DMS53 treated with DMSO at 0.1 percent for 48 hours (cell line): ENCODE measurements around the gene ITGAV.

ENCODE experiments used
- DNase-seq: peaks from one replicate; lab custom pipeline; 2025; ENCODE audit not compliant: unreplicated experiment; lab: John Stamatoyannopoulos, UW

Gene ITGAV

GRCh38 chr2:186573531-186573930, 16.3 kb upstream of the ITGAV start:
- DNase-seq: no peak

DNA sequence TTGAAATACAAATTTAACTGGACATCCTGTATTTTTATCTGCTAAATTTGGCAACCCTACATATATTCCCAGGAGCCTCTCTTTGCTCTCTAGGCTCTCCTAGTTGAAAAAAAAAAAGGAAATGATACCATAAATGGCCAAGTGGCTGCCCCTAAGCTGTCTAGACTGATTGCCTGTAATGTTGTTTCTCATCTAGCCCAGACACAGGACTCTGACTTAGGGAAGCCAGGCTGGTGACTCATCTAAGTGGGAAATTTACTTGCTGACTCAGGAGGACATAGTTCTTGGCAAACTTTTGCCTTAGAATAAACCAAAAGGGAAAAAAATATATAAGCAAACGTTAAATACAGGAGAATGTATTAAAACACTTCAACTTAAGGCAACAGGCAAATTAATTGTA, 14.6 kb upstream of the ITGAV start:
- DNase-seq: peak; percentile 74

GRCh38 chr2:186575856-186576255, 14.0 kb upstream of the ITGAV start:
- DNase-seq: no peak

- no peak for DNase-seq
These were observed 13.2 kb upstream of the ITGAV start for GRCh38 chr2:186576614-186577013.

DNA sequence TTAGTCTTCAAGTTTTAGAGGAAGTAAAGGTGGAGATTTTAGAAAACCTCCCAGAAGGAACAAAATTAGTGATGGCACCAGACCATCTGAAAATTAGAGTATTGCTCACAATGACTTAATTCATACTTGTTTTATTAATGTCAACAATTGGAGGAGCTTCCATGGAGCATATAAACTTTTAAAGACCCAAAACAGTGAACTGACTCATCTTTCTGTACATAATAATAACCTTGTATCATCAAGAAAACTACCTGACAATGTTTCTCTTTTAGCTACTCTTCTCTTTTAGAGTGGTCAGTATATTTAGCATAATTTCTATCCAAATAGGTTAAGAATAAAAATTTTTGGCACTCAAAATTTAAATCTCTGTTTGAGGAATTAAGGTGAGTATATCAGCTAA, 7.2 kb upstream of the ITGAV start:
- DNase-seq: no peak

- DNase-seq: no peak
These were observed 5.8 kb upstream of the ITGAV start for GRCh38 chr2:186584053-186584452.

- DNase-seq: no peak
These were observed 1.4 kb upstream of the ITGAV start for GRCh38 chr2:186588421-186588820.

GRCh38 chr2:186588940-186589611, 780 bp upstream of the ITGAV start:
- DNase-seq: no peak

DNA sequence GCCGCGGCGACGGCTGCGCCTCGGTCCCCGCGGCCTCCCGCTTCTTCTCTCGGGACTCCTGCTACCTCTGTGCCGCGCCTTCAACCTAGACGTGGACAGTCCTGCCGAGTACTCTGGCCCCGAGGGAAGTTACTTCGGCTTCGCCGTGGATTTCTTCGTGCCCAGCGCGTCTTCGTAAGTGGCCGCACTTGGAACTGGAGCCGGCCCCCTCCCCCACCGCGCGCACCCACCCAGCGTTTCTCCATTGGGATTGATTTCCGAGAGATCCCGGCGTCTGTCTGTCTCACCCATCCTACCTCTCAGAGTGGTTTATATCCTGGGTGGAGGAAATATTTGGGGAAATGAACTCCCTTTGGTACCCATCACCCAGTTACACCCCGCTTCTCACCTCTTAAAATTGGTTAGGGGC, 498 bp downstream of the ITGAV start:
- no peak for DNase-seq

- DNase-seq: peak; percentile 56
These were observed 1.1 kb downstream of the ITGAV start for GRCh38 chr2:186590759-186591505.

DNA sequence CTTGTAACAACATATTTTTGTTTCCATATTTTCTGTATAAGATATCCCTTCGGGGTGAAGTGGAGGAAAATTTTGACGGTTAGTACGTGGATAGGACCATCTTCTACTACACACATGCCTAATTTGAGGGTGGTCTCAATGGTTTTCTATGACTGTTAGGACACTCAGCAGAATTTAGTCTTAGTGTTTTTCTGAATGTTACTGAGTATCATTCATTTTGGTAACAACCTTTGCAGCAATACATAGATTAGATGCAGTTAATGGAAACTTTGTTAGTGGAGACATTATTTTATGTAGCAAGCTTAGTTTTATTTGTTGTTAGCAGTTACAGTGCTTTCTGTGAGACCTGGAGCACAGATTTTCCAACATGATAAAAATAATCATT, 1.6 kb downstream of the ITGAV start:
- DNase-seq: no peak

DNA sequence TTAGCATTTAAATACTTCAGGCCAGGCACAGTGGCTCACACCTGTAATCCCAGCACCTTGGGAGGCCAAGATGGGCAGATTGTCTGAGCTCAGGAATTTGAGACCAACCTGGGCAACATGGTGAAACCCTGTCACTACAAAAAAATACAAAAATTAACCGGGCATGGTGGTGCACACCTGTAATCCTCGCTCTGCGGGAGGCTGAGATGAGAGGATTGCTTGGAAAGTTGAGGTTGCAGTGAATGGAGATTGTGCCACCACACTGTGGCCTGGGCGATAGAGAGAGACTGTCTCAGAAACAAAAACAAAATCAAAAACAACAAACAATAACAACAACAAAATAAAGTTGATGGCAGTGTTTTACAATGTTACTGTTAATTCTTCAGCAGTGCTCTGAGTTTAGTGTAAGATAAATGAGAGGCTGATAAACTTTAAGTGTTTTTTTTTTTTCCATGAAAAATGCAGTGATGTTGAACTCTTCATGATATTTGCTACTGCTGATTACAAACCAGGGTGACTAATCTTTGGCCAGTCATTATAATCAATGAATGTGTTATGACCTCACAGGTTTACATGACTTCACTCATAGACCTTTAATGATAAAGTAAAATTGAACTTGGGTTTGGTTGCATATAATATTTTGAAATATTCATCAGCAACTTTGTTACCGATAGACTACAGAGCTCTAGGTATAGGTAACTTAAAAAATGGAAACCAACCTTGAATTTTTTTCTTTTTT, 2.5 kb downstream of the ITGAV start:
- no peak for DNase-seq

DNA sequence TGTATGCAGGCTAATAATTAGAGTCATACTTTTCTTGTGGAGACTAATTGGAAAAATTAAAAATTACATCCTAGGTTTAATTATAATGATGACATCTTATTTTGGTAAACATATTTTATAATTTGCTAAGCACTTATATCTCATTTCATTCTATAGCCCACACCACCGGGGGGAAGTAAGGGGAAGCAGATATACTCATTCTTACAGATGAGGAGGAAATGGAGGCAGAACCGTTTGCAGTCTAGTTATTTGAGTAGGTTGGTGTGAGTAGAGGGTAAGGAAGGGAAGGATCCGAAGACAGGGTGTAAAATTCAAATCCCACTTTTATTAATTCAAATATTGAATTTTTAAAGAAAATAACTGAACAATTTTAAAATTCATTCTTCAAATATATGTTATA, 3.7 kb downstream of the ITGAV start:
- DNase-seq: no peak

DNA sequence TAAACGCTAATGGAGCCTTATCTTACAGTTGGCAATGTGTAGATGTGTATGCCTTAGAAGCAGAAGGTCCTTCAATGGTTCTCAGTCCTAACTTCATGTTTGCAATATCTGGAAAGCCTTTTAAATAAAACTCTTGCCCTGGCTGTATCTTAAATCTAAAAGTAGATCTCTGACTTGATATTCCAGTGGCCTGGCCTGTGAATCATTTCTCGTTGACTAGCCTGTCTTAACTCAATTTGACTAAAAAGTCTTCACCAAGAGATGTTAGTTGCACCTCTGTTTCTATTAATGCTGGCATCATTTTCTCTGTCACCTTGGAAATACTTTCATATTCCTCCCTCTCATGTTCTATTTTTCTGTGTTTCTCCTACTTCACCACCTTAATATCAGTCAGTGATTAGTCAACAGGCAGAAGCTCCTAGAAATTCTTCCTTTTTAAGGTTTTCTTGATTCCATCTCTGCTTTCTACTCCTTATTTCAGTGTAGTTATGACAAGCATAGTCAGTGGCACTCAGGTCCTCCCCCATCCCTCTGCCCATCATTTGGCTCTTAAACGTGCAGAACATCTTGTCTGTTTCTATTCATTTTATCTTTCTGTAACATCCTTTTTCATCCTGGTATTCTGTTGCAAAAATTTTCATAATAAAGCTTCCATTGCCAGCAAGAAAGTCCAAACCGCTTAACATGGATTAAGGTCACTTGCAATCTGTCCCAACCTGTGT, 4.3 kb downstream of the ITGAV start:
- DNase-seq: no peak

- DNase-seq: no peak
These were observed 5.4 kb downstream of the ITGAV start for GRCh38 chr2:186595219-186595618.

- DNase-seq: no peak
These were observed 9.4 kb downstream of the ITGAV start for GRCh38 chr2:186599186-186599778.

DNA sequence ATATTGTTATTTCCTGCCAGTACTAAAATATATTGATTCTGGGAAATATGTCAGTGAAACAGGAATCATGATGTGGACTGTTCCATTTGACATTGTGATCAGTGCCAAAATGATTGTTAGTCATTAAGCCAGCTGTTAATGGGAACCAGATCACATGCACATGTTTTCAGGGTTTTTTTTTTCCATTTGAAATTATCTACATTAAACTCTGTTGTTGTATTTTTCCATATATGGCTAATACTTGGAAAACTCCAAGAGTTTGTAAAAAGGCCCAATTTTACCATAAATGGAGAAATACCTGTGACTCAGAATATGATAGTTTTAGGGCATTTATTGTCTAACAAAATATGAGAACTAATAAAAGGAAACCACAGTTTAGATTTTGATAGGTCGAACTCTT, 13.4 kb downstream of the ITGAV start:
- DNase-seq: no peak

GRCh38 chr2:186605041-186605440, 15.2 kb downstream of the ITGAV start:
- no peak for DNase-seq

DNA sequence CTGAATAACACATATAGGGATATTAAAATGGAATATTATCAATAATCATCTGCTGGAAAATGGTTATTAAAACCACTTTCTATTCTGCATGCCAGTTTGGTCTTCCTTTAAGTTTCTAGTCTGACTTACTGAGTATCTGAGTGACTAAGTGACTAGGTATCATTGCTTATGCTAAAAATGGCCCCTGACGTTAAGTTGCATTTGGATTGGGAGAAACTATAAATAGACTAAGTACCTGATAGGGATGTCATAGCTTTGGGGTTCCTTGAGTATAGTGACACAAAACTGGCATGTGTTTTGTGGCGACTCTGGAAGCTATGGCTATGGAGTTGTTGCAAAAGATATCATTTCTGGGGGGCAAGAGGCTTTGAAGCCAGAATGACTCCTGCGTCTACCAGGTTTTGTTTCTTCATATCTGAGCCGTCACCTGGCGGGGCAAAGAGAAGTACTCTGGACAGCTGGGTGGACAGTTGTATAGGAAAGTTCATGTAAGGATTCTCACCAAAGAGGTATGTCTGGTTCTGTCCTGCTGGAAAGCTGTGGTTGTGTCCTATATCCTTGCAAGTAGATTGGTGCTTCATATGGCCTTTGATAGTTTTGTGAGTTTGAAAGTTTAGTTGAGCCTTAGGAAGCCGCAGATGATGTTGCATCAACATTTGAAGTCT, 17.9 kb downstream of the ITGAV start:
- DNase-seq: no peak

DNA sequence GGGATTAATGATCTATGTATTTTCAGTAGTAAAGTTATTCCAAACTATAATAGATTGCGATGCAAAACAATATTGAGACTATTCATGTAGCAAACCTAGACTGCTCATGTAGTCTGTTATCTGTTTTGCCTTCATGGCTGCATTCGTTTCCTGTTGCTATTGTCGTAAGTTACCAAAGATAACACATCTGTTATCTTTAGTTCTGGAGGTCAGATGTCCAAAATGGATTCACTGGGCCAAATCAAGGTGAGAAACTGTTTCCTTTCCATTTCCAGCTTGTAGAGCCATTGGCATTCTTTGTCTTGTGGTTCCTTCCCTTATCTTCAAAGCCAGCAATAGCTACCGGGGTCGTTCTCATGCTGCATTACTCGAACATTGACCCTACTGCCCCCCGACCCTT, 20.9 kb downstream of the ITGAV start:
- DNase-seq: no peak

DNA sequence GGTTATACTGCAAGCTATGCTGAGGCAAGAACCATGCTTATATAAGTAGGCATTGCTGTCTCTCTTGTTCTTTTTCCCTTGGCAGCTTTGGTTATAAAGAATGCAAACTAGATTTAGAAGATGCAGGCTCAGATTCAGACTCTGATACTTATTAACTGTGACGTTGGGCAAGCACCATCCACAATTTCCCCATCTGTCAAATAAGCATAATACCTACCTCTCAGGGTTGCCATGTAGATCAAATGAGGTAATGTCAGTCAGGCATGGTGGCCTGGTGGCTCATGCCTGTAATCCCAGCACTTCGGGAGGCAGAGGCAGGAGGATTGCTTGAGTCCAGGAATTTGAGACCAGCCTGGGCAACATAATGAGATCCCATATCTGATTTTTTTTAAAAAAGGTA, 21.7 kb downstream of the ITGAV start:
- no peak for DNase-seq
